Psoas muscle (tissue), 8 donors: Measurements from ENCODE around the gene PHF2. TPM values are rescaled to one million over a fixed set of nuclear protein-coding genes. Genes with fewer than 3 reads are reported as not detected.

Experiments used
- ATAC-seq, 4 donors: fragments of 200-7000 bp; cut with Tn5 transposase; one replicate each; pipeline ENCODE4 v1.9.1; 2020; ENCODE audit warnings: moderate library complexity in 3 of 4, mild to moderate bottlenecking in 2 of 4
- DNase-seq, 2 donors: peaks; one replicate each; pipeline ENCODE4 v3.0.0-alpha.2; 2020
- H3K27ac ChIP-seq: fragments of 200-600 bp; one replicate; pipeline ENCODE4 v1.8.0; 2022
- H3K27me3 ChIP-seq, 3 donors: fragments of 200-600 bp in 1 of 3; one replicate each; pipeline versions ENCODE4 v1.6.1 to v1.8.0; 2013 to 2022; ENCODE audit warnings: low read length in 2 of 3, mild to moderate bottlenecking in 2 of 3, moderate library complexity in 1 of 3; ENCODE audit not compliant: insufficient read depth in 3 of 3
- H3K36me3 ChIP-seq, 2 donors: fragments of 200-600 bp in 1 of 2; one replicate each; pipeline versions ENCODE4 v1.6.1 to v1.8.0; 2013 to 2022; ENCODE audit warnings: low read depth in 1 of 2, mild to moderate bottlenecking in 1 of 2, moderate library complexity in 1 of 2; ENCODE audit not compliant: insufficient read depth in 1 of 2
- H3K4me1 ChIP-seq: fragments of 200-600 bp; one replicate; pipeline ENCODE4 v1.8.0; 2022
- H3K4me3 ChIP-seq: fragments of 200-600 bp; one replicate; pipeline ENCODE4 v1.8.0; 2022; ENCODE audit warnings: mild to moderate bottlenecking
- H3K9me3 ChIP-seq: fragments of 200-600 bp; one replicate; pipeline ENCODE4 v1.8.0; 2022
- WGBS, 3 donors: extraction: QIAGEN DNeasy Blood & Tissue Kit; methylation state at CpG; one replicate each; pipeline versions ENCODE4 v1.1.6 to v1.1.7; 2013; 5-methylcytosine and 5-hydroxymethylcytosine counted together
- intact Hi-C, 2 donors: fragments of 100-400 bp; cut with DNase I; formaldehyde crosslinking; loops; one replicate each; pipeline versions ENCODE4 v1.11.0 to v1.14.2; 2022
- polyA plus RNA-seq, 3 donors: library from polyadenylated mRNA; stranded (reverse); fragments of 200-250 nt; gene quantifications; one replicate each; pipeline ENCODE4 v1.2.3, GENCODE V29; 2013
- total RNA-seq, 4 donors: library from RNA; stranded (reverse); fragmentation: NEBNext Ultra II Directional in 2 of 4; extraction: Animal tissue kit (Norgen Biotek cat#: 25700) in 2 of 4; gene quantifications; one replicate each; pipeline versions ENCODE4 v1.2.1 to v1.2.4, GENCODE V29; 2021 to 2023
- TF ChIP-seq, protein P1 (sequence below): fragments of 200-600 bp; IDR thresholded peaks from one replicate; pipeline ENCODE4 v1.8.0; 2022; ENCODE audit warnings: antibody characterized with exemption
- donor health status: healthy with polysubstance abuse.
- donor health status: DM: no; HTN: no; CAD: no; lungs with moderate emphysema.
- donor health status: Bipolar disorder and iron deficiency.
- donor health status: healthy.
- donor health status: DM: yes; HTN: yes; CAD: no.
- donor health status: DM: no; HTN: no; CAD: no.
- donor health status: DM: no; HTN: no; CAD: no.
- donor health status: DM: yes; HTN: yes; CAD: no.

Gene PHF2
- total and polyA plus RNA-seq, 7 donors: 9.3 to 26.6 (median 19.1) TPM

DNA sequence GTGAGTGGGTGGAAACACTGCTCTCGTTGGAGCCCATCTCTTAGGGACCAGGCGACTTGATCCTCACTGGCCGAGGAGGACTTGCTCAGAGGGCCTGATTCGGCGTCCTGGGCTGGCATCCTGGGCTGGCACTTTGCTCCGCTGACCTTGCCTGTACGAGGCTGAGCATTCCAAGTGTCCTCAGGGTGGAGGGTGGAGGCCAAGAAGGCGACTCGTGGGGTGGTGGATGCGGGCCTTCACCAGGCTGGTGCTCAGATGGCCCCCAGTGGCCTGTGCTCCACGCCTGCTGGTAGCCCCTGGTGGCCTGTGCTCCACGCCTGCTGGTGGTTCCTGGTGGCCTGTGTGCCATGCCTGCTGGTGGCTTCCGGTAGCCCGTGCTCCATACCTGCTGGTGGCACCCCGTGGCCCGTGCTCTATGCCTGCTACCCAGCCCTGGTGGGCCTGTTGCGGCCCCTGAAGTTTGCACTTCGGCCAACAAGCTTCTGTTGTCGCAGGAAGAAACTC lies 42.9 kb downstream of the PHF2 start:
- TF ChIP-seq, protein P1, sequence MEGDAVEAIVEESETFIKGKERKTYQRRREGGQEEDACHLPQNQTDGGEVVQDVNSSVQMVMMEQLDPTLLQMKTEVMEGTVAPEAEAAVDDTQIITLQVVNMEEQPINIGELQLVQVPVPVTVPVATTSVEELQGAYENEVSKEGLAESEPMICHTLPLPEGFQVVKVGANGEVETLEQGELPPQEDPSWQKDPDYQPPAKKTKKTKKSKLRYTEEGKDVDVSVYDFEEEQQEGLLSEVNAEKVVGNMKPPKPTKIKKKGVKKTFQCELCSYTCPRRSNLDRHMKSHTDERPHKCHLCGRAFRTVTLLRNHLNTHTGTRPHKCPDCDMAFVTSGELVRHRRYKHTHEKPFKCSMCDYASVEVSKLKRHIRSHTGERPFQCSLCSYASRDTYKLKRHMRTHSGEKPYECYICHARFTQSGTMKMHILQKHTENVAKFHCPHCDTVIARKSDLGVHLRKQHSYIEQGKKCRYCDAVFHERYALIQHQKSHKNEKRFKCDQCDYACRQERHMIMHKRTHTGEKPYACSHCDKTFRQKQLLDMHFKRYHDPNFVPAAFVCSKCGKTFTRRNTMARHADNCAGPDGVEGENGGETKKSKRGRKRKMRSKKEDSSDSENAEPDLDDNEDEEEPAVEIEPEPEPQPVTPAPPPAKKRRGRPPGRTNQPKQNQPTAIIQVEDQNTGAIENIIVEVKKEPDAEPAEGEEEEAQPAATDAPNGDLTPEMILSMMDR: no peak
- H3K9me3 ChIP-seq: no peaks in the 10 kb centered on the region
- ATAC-seq (no peak), DNase-seq (peak in 1 of 2 donors; percentile 47)
- H3K4me1 ChIP-seq: peaks cover 36% of the 10 kb centered on the region
- H3K36me3 ChIP-seq: no peaks in the 10 kb centered on the region
- no peak overlapping the region for H3K27ac ChIP-seq
- 67 to 86% (median 70%) methylated on average over 19 of the region's 19 CpGs for WGBS, 3 donors
- H3K4me3 ChIP-seq: no peak overlapping the region
- no peaks in the 10 kb centered on the region for H3K27me3 ChIP-seq
- intact Hi-C loops: no loop called here

DNA sequence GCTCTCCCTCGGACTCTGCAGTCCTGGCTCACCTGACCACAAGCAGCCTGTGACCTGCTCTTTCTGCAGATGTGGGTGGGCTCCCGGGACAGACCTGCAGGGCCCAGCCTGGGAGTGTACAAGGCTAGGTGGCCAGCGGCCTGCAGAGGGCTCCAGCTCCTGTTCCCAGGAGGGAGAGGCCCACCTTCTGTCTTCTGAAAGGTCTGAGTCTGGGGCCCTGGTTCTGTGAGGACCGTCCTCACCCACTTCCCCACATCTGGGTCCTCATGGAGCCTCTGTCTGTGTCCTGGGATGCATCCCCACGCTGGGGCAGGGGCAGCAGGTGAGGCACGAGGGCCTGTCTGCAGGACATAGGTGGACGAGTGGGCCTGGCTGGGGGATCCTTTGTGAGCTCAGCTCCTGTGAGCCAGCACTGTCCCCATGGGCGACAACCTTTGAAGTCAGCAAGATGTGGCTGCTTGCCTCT lies 43.7 kb downstream of the PHF2 start:
- TF ChIP-seq, protein P1: no peak
- 80 to 81% (median 80%) methylated on average over 8 of the region's 8 CpGs for WGBS, 3 donors
- DNase-seq (peak in 1 of 2 donors; percentile 28), ATAC-seq (peak in 2 of 4 donors; percentile 25 to 26)
- Histone ChIP-seq H3K36me3 (no peaks in the 10 kb centered on the region), H3K27me3 (no peaks in the 10 kb centered on the region), H3K27ac (no peak overlapping the region), H3K9me3 (no peaks in the 10 kb centered on the region), H3K4me3 (no peak overlapping the region), H3K4me1 (peaks cover 36% of the 10 kb centered on the region)
- intact Hi-C loops: no loop called here

DNA sequence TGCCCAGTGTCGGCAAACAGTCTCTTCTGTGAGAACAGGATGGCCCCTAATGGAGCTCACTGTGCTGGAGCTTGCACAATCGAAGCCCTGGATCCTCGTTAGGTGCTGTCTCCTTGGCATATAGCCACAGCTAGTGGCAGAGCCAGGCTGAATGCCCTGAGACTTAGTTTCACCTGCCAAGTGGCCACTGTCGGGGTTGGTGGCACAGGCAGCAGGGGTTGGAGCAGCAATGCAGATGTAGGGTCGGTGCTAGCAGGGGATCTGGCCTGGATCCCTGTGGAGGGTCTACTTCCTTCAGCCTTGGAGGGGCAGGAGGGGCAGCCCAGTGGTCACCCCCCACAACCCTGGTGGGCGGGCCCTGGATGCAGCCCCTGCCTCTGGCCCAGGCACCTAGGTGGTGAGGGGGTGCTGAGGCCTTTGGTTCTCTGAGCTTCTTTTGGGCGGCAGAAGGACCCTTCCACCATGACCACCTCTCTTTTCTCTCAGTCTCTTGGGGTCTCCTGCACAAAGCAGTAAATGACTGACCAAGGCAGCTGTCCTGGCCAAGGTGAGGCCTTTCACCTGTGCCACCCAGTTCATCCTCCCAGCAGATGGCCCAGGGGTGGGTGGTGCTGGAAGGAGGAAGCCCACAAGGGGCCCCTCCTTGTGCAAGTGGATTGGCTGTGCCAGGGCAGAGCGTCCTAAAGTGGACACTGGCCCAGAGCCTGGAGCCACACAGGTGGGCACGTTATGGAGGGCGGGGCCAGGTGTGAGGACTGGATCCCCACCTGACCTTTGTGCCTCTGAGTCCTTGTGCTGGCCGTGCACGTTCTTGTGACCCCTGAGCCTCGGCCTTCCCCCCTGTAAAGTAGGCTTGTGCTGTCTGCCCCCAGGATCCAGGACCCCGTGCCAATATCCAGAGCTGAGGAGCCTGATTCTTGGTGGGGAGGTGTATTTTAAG lies 44.8 kb downstream of the PHF2 start:
- Histone ChIP-seq H3K36me3 (no peaks in the 10 kb centered on the region), H3K27ac (no peak overlapping the region), H3K27me3 (no peaks in the 10 kb centered on the region), H3K4me1 (peaks cover 36% of the 10 kb centered on the region), H3K4me3 (no peak overlapping the region), H3K9me3 (no peaks in the 10 kb centered on the region)
- intact Hi-C loops: no loop called here
- TF ChIP-seq, protein P1: no peak
- peak; percentile 87 to 96 (median 91) for ATAC-seq
- WGBS, 3 donors: 62 to 65% (median 62%) methylated on average over 14 of the region's 14 CpGs
- peak; percentile 42 to 85 for DNase-seq

DNA sequence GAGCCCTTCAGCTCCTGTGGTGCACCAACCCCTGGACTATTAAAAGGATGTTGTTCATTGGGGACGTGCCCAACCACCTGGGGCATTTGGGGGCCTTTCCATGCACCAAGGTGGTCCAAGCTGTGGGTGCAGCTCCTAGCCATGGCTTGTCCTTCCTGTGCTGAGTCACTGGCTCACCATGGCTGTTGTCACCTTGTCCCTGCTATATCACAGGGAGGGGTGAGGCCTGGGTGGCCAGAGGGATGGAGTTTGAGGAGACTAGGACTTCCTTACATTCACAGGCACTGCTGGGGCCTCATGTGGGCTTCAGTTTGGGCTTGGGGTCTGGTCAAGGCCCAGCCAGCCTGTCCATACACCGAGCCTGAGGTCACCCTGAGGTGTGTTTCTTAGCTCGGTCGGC lies 45.5 kb downstream of the PHF2 start:
- H3K4me1 ChIP-seq: peaks cover 36% of the 10 kb centered on the region
- no peak overlapping the region for H3K27ac ChIP-seq
- H3K27me3 ChIP-seq: no peaks in the 10 kb centered on the region
- H3K9me3 ChIP-seq: no peaks in the 10 kb centered on the region
- peak in 1 of 4 donors; percentile 31 for ATAC-seq
- intact Hi-C loops: no loop called here
- 95 to 97% (median 96%) methylated on average over 4 of the region's 4 CpGs for WGBS, 3 donors
- H3K4me3 ChIP-seq: no peak overlapping the region
- no peaks in the 10 kb centered on the region for H3K36me3 ChIP-seq
- TF ChIP-seq, protein P1: no peak
- no peak for DNase-seq
